GM21619 (cell line): ENCODE data around the gene DDAH1.

ENCODE experiments used
- ATAC-seq: cut with Tn5 transposase; IDR thresholded peaks from one replicate; pipeline ENCODE4 v1.9.1; 2021; ENCODE audit not compliant: unreplicated experiment

DDAH1 gene

GRCh38 chr1:85277802-85278201, 187.2 kb downstream of the DDAH1 start:
- no peak for ATAC-seq

DNA sequence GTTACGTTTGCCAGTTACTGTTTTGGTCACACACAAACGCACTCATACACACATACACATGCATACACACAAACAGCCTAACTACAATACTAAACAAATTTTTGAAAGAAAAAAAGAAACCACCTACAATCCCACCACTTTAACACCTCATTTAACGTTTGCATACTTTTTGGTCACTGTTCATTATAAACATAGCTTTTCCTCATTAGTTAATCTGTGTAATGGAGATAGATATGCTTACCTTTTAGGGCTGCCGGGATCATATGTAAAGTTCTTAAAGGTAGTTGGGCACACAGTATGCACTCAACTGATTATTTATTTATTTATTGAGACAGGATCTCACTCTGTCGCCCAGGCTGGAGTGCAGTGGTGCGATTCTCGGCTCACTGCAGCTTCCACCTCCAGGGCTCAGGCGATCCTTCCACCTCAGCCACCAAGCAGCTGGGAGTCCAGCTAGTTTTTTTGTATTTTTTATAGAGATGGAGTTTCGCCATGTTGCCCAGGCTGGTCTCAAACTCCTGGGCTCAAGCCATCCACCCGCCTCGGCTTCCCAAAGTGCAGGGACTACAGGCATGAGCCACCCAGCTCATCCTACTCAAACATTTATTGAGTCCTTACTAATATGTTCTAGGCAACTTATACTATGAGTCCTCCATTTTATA, 187.8 kb downstream of the DDAH1 start:
- ATAC-seq = no peak

GRCh38 chr1:85276215-85276977, 188.6 kb downstream of the DDAH1 start, which contains the start of gene BCL10:
TSS of gene BCL10 (minus strand) at chr1:85276632. CDS start at chr1:85276352, 280 bp downstream.
- peak; percentile 95 for ATAC-seq

- no peak for ATAC-seq
Observed at GRCh38 chr1:85275701-85276214, 189.2 kb downstream of the DDAH1 start.

- no peak for ATAC-seq
Observed at GRCh38 chr1:85274969-85275453, 189.9 kb downstream of the DDAH1 start.

DNA sequence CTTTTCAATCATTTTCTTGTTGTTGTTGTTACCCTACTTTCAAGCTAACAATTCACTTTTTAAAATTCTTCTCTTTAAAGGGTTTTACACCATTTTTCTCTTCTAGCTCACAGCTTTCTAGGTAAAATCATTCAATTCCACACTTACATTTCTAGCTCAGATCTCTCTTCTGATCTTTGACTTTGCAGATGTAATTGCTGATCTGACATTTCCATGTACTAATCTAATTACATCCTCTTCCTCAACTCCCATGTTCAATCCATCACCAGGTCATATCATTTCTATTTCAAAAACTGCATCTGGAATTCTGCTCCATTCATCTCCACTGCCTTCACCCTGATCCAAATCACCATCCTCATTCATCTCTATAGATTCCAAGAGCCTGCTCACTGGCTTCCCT, 191.6 kb downstream of the DDAH1 start:
- no peak for ATAC-seq

GRCh38 chr1:85268801-85269585, 196.0 kb downstream of the DDAH1 start:
- no peak for ATAC-seq
